ENCODE results near the gene SSBP1.
"Not testable (repeated sequence)": the region's sequence is repeated elsewhere in the genome, so short reads cannot be mapped to it uniquely, and the experiment has no call there.

Gene SSBP1

GRCh38 chr7:141709318-141709717 is 28.8 kb upstream of the SSBP1 start:
- DNase-seq (ENCODE audit: low read depth in 2 of 2, low spot score in 1 of 2), result no peak

- no peak for DNase-seq (ENCODE audit: low read depth in 2 of 2, low spot score in 1 of 2)
Measured at GRCh38 chr7:141709749-141710148, 28.4 kb upstream of the SSBP1 start.

- DNase-seq (ENCODE audit: low read depth in 2 of 2, low spot score in 1 of 2), result no peak
Measured at GRCh38 chr7:141710301-141710700, 27.9 kb upstream of the SSBP1 start.

- no peak for DNase-seq (ENCODE audit: low read depth in 2 of 2, low spot score in 1 of 2)
Measured at GRCh38 chr7:141712603-141713255, 25.4 kb upstream of the SSBP1 start.

GRCh38 chr7:141713890-141714289 is 24.3 kb upstream of the SSBP1 start:
- DNase-seq (ENCODE audit: low read depth in 2 of 2, low spot score in 1 of 2), result no peak

- no peak for DNase-seq (ENCODE audit: low read depth in 2 of 2, low spot score in 1 of 2)
Measured at GRCh38 chr7:141714571-141714970, 23.6 kb upstream of the SSBP1 start.

- DNase-seq (ENCODE audit: low read depth in 2 of 2, low spot score in 1 of 2), result no peak
Measured at GRCh38 chr7:141715018-141715417, 23.1 kb upstream of the SSBP1 start.

GRCh38 chr7:141715794-141716689 is 22.1 kb upstream of the SSBP1 start:
- no peak for DNase-seq (ENCODE audit: low read depth in 2 of 2, low spot score in 1 of 2)

- no peak for DNase-seq (ENCODE audit: low read depth in 2 of 2, low spot score in 1 of 2)
Measured at GRCh38 chr7:141717450-141717849, 20.7 kb upstream of the SSBP1 start.

GRCh38 chr7:141722529-141722928 is 15.6 kb upstream of the SSBP1 start:
- DNase-seq (ENCODE audit: low read depth in 2 of 2, low spot score in 1 of 2), result no peak

GRCh38 chr7:141729020-141729419 is 9.1 kb upstream of the SSBP1 start:
- no peak for DNase-seq (ENCODE audit: low read depth in 2 of 2, low spot score in 1 of 2)

- no peak for DNase-seq (ENCODE audit: low read depth in 2 of 2, low spot score in 1 of 2)
Measured at GRCh38 chr7:141731476-141732149, 6.5 kb upstream of the SSBP1 start.

- DNase-seq (ENCODE audit: low read depth in 2 of 2, low spot score in 1 of 2), result no peak
Measured at GRCh38 chr7:141737118-141737835, 881 bp upstream of the SSBP1 start.

- no peak for DNase-seq (ENCODE audit: low read depth in 2 of 2, low spot score in 1 of 2)
Measured at GRCh38 chr7:141738592-141739013, 445 bp downstream of the SSBP1 start.

- DNase-seq (ENCODE audit: low read depth in 2 of 2, low spot score in 1 of 2), result no peak
Measured at GRCh38 chr7:141739250-141739649, 1.1 kb downstream of the SSBP1 start.

GRCh38 chr7:141742229-141742628 is 4.1 kb downstream of the SSBP1 start:
- DNase-seq (ENCODE audit: low read depth in 2 of 2, low spot score in 1 of 2), result no peak

- DNase-seq (ENCODE audit: low read depth in 2 of 2, low spot score in 1 of 2), result no peak
Measured at GRCh38 chr7:141744131-141744530, 6.0 kb downstream of the SSBP1 start.

- DNase-seq (ENCODE audit: low read depth in 2 of 2, low spot score in 1 of 2), result no peak
Measured at GRCh38 chr7:141748396-141748795, 10.2 kb downstream of the SSBP1 start.

- not testable (repeated sequence) for DNase-seq (ENCODE audit: low read depth in 2 of 2, low spot score in 1 of 2)
Measured at GRCh38 chr7:141751904-141752303, 13.7 kb downstream of the SSBP1 start.

- no peak for DNase-seq (ENCODE audit: low read depth in 2 of 2, low spot score in 1 of 2)
Measured at GRCh38 chr7:141752634-141753033, 14.5 kb downstream of the SSBP1 start.

- DNase-seq (ENCODE audit: low read depth in 2 of 2, low spot score in 1 of 2), result no peak
Measured at GRCh38 chr7:141754939-141755338, 16.8 kb downstream of the SSBP1 start.

All from stimulated activated CD8-positive, alpha-beta memory T cell treated with anti-CD3 and anti-CD28 coated beads, Interleukin-4, amount 100 ng/mL, for 1 hour (primary cell).